ENCODE results near the gene FAM163A.

GRCh38 chr1:179753061-179753460, 10.0 kb downstream of the FAM163A start:
- TF ChIP-seq CTCF (IDR thresholded peaks at IDR 0.05), result no peak
- no peak for TF ChIP-seq EP300 (IDR thresholded peaks at IDR 0.05)

Data from tibial nerve (tissue), 4 donors.